MCF 10A (cell line): ENCODE results near the gene SLC2A2. TPM values are rescaled to one million over a fixed set of nuclear protein-coding genes. Genes with fewer than 3 reads are reported as not detected.

Source experiments
- BruUV-seq: library from RNA; stranded (reverse); fragments of 400-500 nt; replicated peaks from 2 replicates; lab custom pipeline; 2021; lab: Mats Ljungman, UMichigan
- CTCF ChIA-PET: fragments of 300-600 bp; sonication (Branson Sonifier 250); formaldehyde crosslinking; extraction: SDS; loops from one replicate; lab custom pipeline; 2021; ENCODE audit warnings: antibody characterized with exemption, inconsistent platforms; lab: Yijun Ruan, JAX
- POLR2A ChIA-PET: fragments of 300-600, 350-650 bp; sonication (Branson Sonifier 250); formaldehyde crosslinking; extraction: SDS; loops from one replicate; lab custom pipeline; 2020; ENCODE audit warnings: antibody characterized with exemption, inconsistent platforms; lab: Yijun Ruan, JAX
- DNase-seq: peaks from one replicate; pipeline ENCODE4 v3.0.0-alpha.2; 2018; ENCODE audit not compliant: unreplicated experiment
- H3K27ac Mint-ChIP-seq: one replicate; pipeline ENCODE4 v1.8.0; 2022; ENCODE audit warnings: mild to moderate bottlenecking, low read depth, mixed read lengths; ENCODE audit not compliant: unreplicated experiment
- H3K27me3 Mint-ChIP-seq: one replicate; pipeline ENCODE4 v1.8.0; 2022; ENCODE audit warnings: mixed read lengths; ENCODE audit not compliant: insufficient read depth, unreplicated experiment
- H3K36me3 Mint-ChIP-seq: one replicate; pipeline ENCODE4 v1.8.0; 2022; ENCODE audit warnings: mild to moderate bottlenecking, moderate library complexity, mixed read lengths; ENCODE audit not compliant: insufficient read depth, unreplicated experiment
- H3K4me1 Mint-ChIP-seq: one replicate; pipeline ENCODE4 v1.8.0; 2022; ENCODE audit warnings: mixed read lengths; ENCODE audit not compliant: insufficient read depth, unreplicated experiment
- H3K4me3 Mint-ChIP-seq: one replicate; pipeline ENCODE4 v1.8.0; 2022; ENCODE audit warnings: mild to moderate bottlenecking, moderate library complexity, mixed read lengths; ENCODE audit not compliant: unreplicated experiment
- H3K9me3 Mint-ChIP-seq: one replicate; pipeline ENCODE4 v1.8.0; 2022; ENCODE audit warnings: mixed read lengths; ENCODE audit not compliant: unreplicated experiment
- intact Hi-C: fragments of 100-400 bp; cut with micrococcal nuclease; formaldehyde crosslinking; loops from 2 replicates; pipeline ENCODE4 v1.14.1; 2022
- total RNA-seq: library from RNA; stranded (reverse); gene quantifications from 2 replicates; pipeline ENCODE4 v1.2.3, GENCODE V29; 2022
- TF ChIP-seq, protein P1 (sequence below): fragments of 200-600 bp; IDR thresholded peaks from one replicate; pipeline ENCODE4 v1.8.0; 2022; ENCODE audit warnings: antibody characterized with exemption, mild to moderate bottlenecking; ENCODE audit not compliant: unreplicated experiment

Gene SLC2A2
- total RNA-seq, 1 experiment from 2014 or later: not detected

DNA sequence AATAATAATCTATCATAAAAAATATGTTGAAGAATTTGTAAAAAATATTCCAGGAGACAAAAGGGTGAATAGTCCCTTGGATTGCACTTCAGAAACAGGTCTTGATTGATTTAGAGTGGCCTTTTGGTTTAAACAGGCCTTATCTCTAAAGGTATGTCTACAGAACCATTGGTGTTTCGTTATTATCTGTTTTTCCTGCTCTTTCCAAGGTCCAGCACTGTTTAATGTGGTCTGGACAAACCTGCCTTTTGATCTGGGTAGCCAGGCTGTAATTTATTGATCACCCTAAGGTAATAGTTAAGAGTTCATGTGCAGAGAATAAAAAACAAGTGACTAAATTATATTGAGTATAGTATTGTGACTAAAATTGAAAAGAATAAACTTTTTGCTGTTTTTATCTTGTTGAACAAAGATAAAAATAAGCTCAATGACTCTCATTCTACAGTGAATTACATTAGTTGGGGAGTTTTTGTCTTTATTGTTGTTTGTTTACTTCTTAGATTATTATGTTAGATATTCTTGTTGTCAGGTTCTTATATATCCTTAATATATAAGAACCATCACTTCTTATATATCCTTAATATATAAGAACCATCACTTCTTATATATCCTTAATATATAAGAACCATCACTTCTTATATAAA, 25.1 kb downstream of the SLC2A2 start:
- no peak overlapping the region for H3K4me3 Mint-ChIP-seq
- no peaks in the 10 kb centered on the region for H3K27me3 Mint-ChIP-seq
- H3K9me3 Mint-ChIP-seq: no peaks in the 10 kb centered on the region
- DNase-seq: no peak
- intact Hi-C loops: no loop called here
- peaks cover 20% of the 10 kb centered on the region for H3K4me1 Mint-ChIP-seq
- no peaks in the 10 kb centered on the region for H3K36me3 Mint-ChIP-seq
- POLR2A ChIA-PET: no interaction called here
- H3K27ac Mint-ChIP-seq: no peak overlapping the region
- no TSS peak for BruUV-seq
- CTCF ChIA-PET: no interaction called here
- TF ChIP-seq, protein P1, sequence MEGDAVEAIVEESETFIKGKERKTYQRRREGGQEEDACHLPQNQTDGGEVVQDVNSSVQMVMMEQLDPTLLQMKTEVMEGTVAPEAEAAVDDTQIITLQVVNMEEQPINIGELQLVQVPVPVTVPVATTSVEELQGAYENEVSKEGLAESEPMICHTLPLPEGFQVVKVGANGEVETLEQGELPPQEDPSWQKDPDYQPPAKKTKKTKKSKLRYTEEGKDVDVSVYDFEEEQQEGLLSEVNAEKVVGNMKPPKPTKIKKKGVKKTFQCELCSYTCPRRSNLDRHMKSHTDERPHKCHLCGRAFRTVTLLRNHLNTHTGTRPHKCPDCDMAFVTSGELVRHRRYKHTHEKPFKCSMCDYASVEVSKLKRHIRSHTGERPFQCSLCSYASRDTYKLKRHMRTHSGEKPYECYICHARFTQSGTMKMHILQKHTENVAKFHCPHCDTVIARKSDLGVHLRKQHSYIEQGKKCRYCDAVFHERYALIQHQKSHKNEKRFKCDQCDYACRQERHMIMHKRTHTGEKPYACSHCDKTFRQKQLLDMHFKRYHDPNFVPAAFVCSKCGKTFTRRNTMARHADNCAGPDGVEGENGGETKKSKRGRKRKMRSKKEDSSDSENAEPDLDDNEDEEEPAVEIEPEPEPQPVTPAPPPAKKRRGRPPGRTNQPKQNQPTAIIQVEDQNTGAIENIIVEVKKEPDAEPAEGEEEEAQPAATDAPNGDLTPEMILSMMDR: no peak

DNA sequence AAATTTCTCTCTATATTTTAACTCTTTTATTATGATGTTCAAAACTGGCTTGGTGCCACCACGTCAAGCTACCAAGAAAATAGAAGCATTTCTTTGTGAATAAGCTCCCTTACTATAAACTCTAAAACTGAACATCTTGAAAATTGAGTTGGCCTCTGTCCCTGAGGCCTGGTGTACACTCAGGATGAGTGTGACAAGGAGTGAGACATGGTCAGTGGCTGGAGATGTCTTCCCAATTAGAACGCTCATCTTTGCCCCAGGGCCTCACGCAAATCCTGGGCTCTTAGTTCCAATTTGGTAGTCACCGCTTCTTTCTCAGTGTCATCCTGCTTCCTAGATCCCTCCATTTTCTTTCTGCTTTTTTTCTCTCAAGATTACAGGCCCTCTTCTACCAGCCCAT, 26.2 kb downstream of the SLC2A2 start:
- POLR2A ChIA-PET: interaction anchor here (0.6 kb wide), 2 partner anchors 10 to 48 kb away, joined by 3 to 4 read pairs; no protein-coding TSS in a partner anchor
- intact Hi-C loops: no loop called here
- no peaks in the 10 kb centered on the region for H3K9me3 Mint-ChIP-seq
- no peaks in the 10 kb centered on the region for H3K36me3 Mint-ChIP-seq
- no peak for DNase-seq
- no peak overlapping the region for H3K27ac Mint-ChIP-seq
- H3K27me3 Mint-ChIP-seq: no peaks in the 10 kb centered on the region
- no TSS peak for BruUV-seq
- CTCF ChIA-PET: no interaction called here
- H3K4me1 Mint-ChIP-seq: peaks cover 20% of the 10 kb centered on the region
- H3K4me3 Mint-ChIP-seq: no peak overlapping the region
- TF ChIP-seq, protein P1: no peak

DNA sequence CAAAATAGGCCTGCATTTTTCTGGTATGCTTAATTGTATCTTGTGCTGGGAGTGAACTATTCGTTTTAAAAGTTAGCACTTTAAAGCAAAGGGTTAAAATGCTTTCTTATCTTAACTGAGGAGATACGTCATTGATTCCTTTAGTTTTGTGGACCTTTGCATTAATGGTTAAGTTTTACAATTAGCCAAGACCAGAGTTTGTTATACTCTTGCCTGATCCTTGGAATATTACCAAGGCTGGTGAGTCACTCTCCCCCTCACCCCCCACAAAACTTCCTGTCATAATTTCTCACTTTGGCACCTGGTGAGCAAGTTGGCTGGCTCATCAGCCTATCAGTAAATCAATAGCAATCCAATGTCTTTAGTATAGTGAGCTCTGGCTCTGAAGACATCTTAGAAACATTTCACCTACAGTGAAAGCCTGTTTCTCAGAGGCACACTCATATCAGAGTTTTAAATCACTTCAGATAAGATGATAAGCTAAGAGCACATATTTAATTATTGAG, 26.7 kb downstream of the SLC2A2 start:
- peaks cover 20% of the 10 kb centered on the region for H3K4me1 Mint-ChIP-seq
- H3K4me3 Mint-ChIP-seq: no peak overlapping the region
- POLR2A ChIA-PET: interaction anchor here (0.6 kb wide), 2 partner anchors 11 to 48 kb away, joined by 3 to 4 read pairs; no protein-coding TSS in a partner anchor
- peak; percentile 91 for DNase-seq
- intact Hi-C loops: no loop called here
- CTCF ChIA-PET: no interaction called here
- no peaks in the 10 kb centered on the region for H3K27me3 Mint-ChIP-seq
- H3K9me3 Mint-ChIP-seq: no peaks in the 10 kb centered on the region
- TF ChIP-seq, protein P1: no peak
- BruUV-seq: no TSS peak
- no peaks in the 10 kb centered on the region for H3K36me3 Mint-ChIP-seq
- H3K27ac Mint-ChIP-seq: no peak overlapping the region

DNA sequence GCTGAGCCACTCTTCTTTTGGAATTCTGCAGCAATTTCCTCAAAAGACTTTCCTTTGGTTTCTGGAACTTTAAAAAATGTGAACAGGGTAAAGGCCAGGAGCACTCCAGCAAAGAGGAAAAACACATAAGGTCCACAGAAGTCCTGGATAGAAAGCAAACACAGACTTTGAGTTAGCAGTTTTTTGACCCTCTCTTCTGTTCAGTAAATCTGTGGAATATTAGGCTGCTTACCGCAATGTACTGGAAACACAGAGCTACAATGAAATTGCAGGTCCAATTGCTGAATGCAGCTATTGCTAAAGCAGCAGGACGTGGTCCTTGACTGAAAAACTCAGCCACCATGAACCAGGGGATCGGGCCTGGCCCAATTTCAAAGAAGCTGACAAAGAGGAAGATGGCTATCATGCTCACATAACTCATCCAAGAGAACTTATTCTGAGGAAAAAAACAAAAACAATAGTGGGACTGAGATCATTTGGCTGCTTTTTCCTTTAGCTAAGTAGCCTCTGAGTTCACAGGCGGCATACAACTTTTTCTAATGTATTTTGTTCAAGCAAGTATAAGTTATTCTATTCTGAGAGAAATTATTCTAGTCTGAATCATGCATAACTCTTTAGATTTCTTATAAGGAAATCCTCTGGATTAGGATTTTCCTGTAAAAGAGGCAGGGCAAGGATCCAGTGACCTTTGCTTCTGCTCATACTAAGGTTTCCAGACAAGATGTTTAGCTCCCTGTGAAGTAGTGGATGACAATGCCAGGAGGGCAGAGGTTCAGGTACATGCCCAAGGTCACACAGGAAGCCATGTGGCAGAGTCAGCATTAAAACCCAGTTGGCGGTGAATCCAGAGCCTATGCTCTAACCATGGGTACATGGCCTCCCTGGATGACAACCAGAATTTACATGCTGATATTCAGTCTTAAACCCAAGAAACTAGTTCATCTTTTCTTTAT, 28.3 kb downstream of the SLC2A2 start:
- TF ChIP-seq, protein P1: no peak
- ChIA-PET POLR2A (interaction anchor here (0.7 kb wide), 2 partner anchors 84 to 177 kb away, joined by 3 read pairs; no protein-coding TSS in a partner anchor), CTCF (interaction anchor here (0.6 kb wide), 2 partner anchors 780 to 1459 kb away, joined by 3 read pairs; no protein-coding TSS in a partner anchor)
- BruUV-seq: no TSS peak
- no peak for DNase-seq
- no peak overlapping the region for H3K4me3 Mint-ChIP-seq
- no peak overlapping the region for H3K27ac Mint-ChIP-seq
- intact Hi-C loops: no loop called here
- no peaks in the 10 kb centered on the region for H3K36me3 Mint-ChIP-seq
- no peaks in the 10 kb centered on the region for H3K9me3 Mint-ChIP-seq
- no peaks in the 10 kb centered on the region for H3K27me3 Mint-ChIP-seq
- H3K4me1 Mint-ChIP-seq: peaks cover 21% of the 10 kb centered on the region
